ENCODE data around the gene NEDD8.

The NEDD8 gene

GRCh38 chr14:24176599-24176998 lies 55.6 kb downstream of the NEDD8 start:
- TF ChIP-seq CTCF (IDR thresholded peaks at IDR 0.05) = no peak

GRCh38 chr14:24172871-24173281 lies 59.3 kb downstream of the NEDD8 start:
- no peak for TF ChIP-seq CTCF (IDR thresholded peaks at IDR 0.05)

- TF ChIP-seq CTCF (IDR thresholded peaks at IDR 0.05) = no peak
Measured at GRCh38 chr14:24172261-24172860, 59.8 kb downstream of the NEDD8 start.

- TF ChIP-seq CTCF (IDR thresholded peaks at IDR 0.05) = no peak
Measured at GRCh38 chr14:24171422-24172260, 60.5 kb downstream of the NEDD8 start, which contains the start of gene REC8. Gene REC8, plus strand, starts transcription at chr14:24172080. Its CDS starts 473 bp downstream, at chr14:24172553.

- TF ChIP-seq CTCF (IDR thresholded peaks at IDR 0.05) = no peak
Measured at GRCh38 chr14:24167469-24168114, 64.6 kb downstream of the NEDD8 start.

All from LNCAP (cell line).